ENCODE measurements around the gene PALM. TPM values are rescaled to one million over a fixed set of nuclear protein-coding genes. Genes with fewer than 3 reads are reported as not detected.

The PALM gene
- total RNA-seq, 1 donor from 2014 or later, result under 0.01 TPM

DNA sequence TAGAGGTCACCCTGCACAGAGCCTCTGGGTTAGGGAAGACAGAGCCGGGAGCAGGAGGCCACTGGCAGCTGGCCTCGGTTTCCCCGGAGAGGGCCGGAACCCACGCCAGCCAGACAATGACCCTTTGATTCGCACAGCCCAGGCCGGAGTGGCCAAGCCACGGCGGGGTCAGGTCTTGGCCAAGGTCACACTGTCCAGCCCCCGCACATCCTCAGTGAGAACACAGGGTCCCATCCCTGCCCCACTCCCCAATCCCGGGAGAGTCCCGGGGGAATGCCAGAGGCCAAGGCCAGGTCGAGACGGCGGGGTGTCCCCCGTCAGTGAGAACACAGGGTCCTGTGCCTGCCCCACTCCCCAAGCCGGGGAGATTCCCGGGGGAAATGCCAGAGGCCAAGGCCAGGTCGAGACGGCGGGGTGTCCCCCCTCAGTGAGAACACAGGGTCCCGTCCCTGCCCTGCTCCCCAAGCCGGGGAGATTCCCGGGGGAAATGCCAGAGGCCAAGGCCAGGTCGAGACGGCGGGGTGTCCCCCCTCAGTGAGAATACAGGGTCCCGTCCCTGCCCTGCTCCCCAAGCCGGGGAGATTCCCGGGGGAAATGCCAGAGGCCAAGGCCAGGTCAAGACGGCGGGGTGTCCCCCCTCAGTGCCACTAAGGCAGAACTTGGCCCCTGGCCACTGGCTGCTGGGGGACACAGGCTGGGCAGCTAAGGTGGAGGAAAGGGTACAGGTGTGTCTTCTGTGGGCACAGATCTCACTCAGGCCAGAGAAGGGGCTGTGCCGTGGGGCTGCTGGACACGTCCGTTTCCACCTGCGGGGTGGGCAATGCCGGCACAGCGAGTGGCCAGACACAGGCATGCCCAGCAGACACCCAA, 34.2 kb upstream of the PALM start:
- FAIRE-seq (no peak), DNase-seq (ENCODE audit: low read depth) (no peak)
- H3K27me3 ChIP-seq (ENCODE audit: control insufficient read depth, insufficient read depth, low read length), result no peaks in the 10 kb centered on the region
- peaks cover 11% of the 10 kb centered on the region for H3K36me3 ChIP-seq (ENCODE audit: control insufficient read depth, insufficient read depth, low read length)
- TF ChIP-seq, protein P1, sequence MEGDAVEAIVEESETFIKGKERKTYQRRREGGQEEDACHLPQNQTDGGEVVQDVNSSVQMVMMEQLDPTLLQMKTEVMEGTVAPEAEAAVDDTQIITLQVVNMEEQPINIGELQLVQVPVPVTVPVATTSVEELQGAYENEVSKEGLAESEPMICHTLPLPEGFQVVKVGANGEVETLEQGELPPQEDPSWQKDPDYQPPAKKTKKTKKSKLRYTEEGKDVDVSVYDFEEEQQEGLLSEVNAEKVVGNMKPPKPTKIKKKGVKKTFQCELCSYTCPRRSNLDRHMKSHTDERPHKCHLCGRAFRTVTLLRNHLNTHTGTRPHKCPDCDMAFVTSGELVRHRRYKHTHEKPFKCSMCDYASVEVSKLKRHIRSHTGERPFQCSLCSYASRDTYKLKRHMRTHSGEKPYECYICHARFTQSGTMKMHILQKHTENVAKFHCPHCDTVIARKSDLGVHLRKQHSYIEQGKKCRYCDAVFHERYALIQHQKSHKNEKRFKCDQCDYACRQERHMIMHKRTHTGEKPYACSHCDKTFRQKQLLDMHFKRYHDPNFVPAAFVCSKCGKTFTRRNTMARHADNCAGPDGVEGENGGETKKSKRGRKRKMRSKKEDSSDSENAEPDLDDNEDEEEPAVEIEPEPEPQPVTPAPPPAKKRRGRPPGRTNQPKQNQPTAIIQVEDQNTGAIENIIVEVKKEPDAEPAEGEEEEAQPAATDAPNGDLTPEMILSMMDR (IDR thresholded peaks at IDR 0.05; ENCODE audit: insufficient read depth, low read length, severe bottlenecking), result no peak
- no peak overlapping the region for H3K4me3 ChIP-seq (ENCODE audit: low read depth, low read length)

DNA sequence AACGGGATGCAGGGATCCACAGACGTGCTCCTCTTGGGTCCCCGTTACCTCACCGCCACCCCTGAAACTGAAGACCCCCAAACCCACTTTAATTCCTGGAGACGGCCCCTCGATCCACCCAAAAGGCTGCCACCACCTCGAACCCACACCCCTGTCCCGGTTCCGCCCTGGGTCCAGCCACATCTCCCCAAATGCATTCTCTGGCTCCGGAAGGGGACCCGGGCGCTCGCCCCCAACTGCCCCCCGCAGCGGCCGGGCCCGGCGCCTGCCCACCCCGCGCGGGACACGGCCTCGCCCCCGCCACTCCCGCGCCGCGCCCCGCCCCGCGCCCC, 32.8 kb upstream of the PALM start:
- DNase-seq (ENCODE audit: low read depth) (no peak), FAIRE-seq (no peak)
- peaks cover 11% of the 10 kb centered on the region for H3K36me3 ChIP-seq (ENCODE audit: control insufficient read depth, insufficient read depth, low read length)
- peak overlapping the region; percentile 48 for H3K4me3 ChIP-seq (ENCODE audit: low read depth, low read length)
- no peaks in the 10 kb centered on the region for H3K27me3 ChIP-seq (ENCODE audit: control insufficient read depth, insufficient read depth, low read length)
- TF ChIP-seq, protein P1 (IDR thresholded peaks at IDR 0.05; ENCODE audit: insufficient read depth, low read length, severe bottlenecking), result no peak

DNA sequence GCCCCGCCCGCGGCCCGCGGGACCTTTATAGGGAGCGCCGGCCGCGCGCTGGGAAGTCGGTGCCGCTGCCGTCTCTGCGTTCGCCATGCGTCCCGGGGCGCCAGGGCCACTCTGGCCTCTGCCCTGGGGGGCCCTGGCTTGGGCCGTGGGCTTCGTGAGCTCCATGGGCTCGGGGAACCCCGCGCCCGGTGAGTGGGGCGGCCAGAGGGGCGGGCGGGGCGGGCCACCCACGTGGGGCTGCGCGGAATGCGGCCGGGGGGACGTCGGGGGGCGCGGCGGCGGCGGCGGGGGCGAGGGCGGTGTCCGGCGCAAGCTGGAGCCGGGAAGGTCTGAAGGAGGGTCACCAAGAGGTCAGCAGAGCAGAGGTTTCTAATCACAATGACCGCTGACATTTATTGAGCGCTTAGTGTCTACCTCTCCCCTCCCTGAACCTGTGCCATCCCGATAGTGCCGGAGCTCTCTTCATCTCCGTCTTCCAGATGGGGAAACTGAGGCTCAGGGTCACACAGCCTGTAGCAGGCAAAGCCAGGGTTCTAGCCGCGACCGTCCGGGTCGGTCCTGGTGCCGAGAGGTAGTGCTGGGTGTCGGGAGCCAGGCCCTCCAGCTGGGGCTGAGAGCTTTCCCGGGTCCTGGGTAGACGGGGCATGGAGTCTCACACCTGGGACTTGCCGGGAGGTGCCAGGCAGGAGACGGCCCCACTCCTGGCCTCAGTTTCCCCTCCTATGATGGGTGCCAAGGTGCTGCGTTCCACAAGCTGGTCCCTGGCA, 32.2 kb upstream of the PALM start, which contains the start of gene FSTL3:
TSS of gene FSTL3 (plus strand) at position 54 of the 767 bp plus-strand sequence. CDS start at position 86, 32 bp downstream.
- no peaks in the 10 kb centered on the region for H3K27me3 ChIP-seq (ENCODE audit: control insufficient read depth, insufficient read depth, low read length)
- peaks cover 16% of the 10 kb centered on the region for H3K36me3 ChIP-seq (ENCODE audit: control insufficient read depth, insufficient read depth, low read length)
- DNase-seq (ENCODE audit: low read depth) (no peak), FAIRE-seq (no peak)
- peak within 1 kb of the TSS; percentile 48 for H3K4me3 ChIP-seq (ENCODE audit: low read depth, low read length)
- TF ChIP-seq, protein P1 (IDR thresholded peaks at IDR 0.05; ENCODE audit: insufficient read depth, low read length, severe bottlenecking), result no peak

DNA sequence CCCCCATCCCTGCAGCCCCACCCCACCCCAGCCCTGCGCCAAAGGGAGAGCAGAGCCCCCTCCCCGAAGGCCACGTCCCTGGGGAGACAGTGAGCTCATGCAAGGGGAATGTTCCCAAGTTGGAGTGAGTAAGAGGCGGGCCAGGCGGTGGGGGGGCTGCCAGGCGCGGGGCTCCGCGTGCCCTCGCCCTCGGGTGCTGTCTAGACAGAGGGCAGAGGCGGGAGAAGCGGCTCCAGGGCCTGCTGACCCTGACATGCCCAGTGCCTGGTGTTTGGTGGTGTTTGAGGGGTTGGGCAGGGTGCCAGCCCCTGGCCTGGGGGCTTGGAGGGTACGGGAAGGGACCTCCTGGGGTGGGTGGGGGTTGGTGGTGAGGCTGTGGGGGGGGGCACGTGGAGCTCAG, 31.5 kb upstream of the PALM start:
- Histone ChIP-seq H3K36me3 (ENCODE audit: control insufficient read depth, insufficient read depth, low read length) (peaks cover 18% of the 10 kb centered on the region), H3K27me3 (ENCODE audit: control insufficient read depth, insufficient read depth, low read length) (no peaks in the 10 kb centered on the region), H3K4me3 (ENCODE audit: low read depth, low read length) (peak overlapping the region; percentile 48)
- no peak for FAIRE-seq
- peak; percentile 67 for DNase-seq (ENCODE audit: low read depth)
- TF ChIP-seq, protein P1 (IDR thresholded peaks at IDR 0.05; ENCODE audit: insufficient read depth, low read length, severe bottlenecking), result no peak

DNA sequence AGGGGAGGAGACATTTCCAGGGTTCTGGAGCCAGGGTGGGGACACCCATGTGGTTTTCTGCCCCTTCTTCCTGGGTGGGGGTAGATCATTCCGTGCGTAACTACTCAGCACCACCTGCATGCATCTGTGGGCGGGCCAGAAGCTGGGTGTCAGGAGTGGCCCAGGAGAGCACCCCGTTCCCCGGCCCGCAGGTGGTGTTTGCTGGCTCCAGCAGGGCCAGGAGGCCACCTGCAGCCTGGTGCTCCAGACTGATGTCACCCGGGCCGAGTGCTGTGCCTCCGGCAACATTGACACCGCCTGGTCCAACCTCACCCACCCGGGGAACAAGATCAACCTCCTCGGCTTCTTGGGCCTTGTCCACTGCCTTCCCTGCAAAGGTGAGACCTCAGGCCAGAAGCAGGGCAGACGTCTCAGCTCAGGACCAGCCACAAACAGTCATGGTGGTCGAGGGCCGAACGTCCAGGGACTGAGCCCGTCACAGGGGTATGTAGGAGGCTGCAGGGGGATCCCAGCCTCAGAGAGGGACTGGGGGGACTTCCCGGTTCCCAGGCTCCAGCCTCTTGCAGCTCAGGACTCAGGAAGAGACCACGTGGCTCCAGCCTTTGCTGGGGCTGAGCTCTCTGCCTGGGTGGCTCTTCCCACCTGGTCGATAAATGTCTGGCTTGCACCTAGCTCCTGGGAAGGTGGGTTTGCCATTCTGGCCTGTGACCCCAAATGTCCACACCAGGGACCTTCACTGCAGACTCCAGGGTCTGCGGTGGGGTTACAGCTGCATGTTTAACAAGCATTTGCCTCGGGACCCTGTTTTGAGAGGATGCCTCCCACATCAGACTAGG, 30.9 kb upstream of the PALM start:
- peak; percentile 61 for DNase-seq (ENCODE audit: low read depth)
- H3K4me3 ChIP-seq (ENCODE audit: low read depth, low read length), result peak overlapping the region; percentile 48

More for the DNA sequence above, 30.9 kb upstream of the PALM start:
- Histone ChIP-seq H3K27me3 (ENCODE audit: control insufficient read depth, insufficient read depth, low read length) (no peaks in the 10 kb centered on the region), H3K36me3 (ENCODE audit: control insufficient read depth, insufficient read depth, low read length) (peaks cover 20% of the 10 kb centered on the region)
- FAIRE-seq, result no peak
- TF ChIP-seq, protein P1 (IDR thresholded peaks at IDR 0.05; ENCODE audit: insufficient read depth, low read length, severe bottlenecking), result no peak
